Right ventricle myocardium inferior (tissue), 1 donor: Measurements from ENCODE around the gene LRRC8A. TPM values are rescaled to one million over a fixed set of nuclear protein-coding genes. Genes with fewer than 3 reads are reported as not detected.
"Not testable (repeated sequence)": the region's sequence is repeated elsewhere in the genome, so short reads cannot be mapped to it uniquely, and the experiment has no call there.

Experiments
- ATAC-seq: fragments of 200-7000 bp; cut with Tn5 transposase; one replicate; pipeline ENCODE4 v1.9.1; 2020; ENCODE audit warnings: mild to moderate bottlenecking, moderate library complexity
- DNase-seq: peaks from one replicate; pipeline ENCODE4 v3.0.0; 2021; ENCODE audit errors: missing footprints
- intact Hi-C: fragments of 100-400 bp; cut with DNase I; formaldehyde crosslinking; loops from one replicate; pipeline ENCODE4 v1.11.0; 2022
- total RNA-seq: library from RNA; stranded (reverse); fragmentation: NEBNext Ultra II Directional; extraction: Animal tissue kit (Norgen Biotek cat#: 25700); gene quantifications from one replicate; pipeline ENCODE4 v1.2.1, GENCODE V29; 2021
- donor health status: DM: no; HTN: yes; CAD: no; lungs with severe emphysema.

Gene LRRC8A
- total RNA-seq, 1 donor from 2014 or later = 23.9 TPM

DNA sequence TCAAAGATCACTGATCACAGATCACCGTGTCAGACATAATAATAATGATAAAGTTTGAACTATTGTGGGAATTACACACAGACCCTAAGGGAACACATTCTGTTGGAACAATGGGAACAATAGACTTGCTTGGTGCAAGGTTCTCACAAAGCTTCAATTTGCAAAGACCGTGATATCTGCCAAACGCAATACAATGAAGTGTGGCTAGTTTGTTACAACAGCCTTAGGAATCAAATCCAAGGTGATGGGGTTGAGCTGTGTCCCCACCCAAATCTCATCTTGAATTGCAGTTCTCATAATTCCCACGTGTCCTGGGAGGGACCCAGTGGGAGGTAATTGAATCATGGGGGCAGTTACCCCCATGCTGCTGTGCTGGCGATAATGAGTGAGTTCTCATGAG is 21.0 kb upstream of the LRRC8A start:
- DNase-seq (no peak), ATAC-seq (no peak)
- intact Hi-C loops = no loop called here

DNA sequence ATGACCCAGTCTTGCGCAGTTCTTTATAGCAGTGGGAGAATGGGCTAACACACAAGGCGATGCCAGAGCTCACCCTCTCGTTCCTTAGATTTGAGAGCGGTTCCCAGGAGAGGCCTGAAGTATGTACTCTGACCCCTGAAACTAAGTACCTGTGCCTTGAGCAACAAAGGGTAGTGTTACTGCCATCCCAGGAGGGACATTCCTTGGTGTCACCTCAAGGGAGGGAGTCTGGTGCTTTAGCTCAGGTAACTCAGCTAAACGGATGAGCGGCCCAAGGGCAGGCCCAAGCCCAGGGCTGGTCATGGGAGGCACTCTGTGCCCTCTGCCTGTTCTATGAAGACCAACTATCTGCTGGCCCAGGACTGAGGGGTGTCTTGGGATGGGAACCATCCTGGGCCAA is 20.4 kb upstream of the LRRC8A start:
- ATAC-seq (no peak), DNase-seq (no peak)
- intact Hi-C loops = no loop called here

DNA sequence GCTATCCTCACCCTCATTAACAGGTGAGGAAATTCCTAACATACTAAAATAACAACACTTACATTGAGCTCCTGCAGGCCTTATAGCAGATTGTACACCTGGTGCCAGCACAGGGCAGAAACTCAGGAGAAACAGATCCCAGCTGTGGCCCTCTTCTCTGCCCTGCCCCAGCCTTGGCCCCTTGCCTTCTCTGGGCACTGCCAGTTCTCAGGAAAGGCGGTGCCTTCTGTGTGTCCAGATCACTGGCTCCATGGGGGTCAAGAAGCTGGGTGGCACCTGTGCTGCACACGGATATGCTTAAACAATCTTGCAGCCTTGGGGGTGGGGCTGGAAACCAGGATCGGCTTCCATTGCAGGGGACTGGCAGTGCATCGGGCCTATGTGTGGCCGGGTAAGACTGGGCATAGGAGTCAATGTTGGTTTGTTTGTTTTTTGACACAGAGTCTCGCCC is 19.5 kb upstream of the LRRC8A start:
- intact Hi-C loops = loop anchor here (2.0 kb wide), 1 partner anchor 18 kb away; the partner anchor contains the start of gene KYAT1
- ATAC-seq (peak; percentile 49), DNase-seq (no peak)

DNA sequence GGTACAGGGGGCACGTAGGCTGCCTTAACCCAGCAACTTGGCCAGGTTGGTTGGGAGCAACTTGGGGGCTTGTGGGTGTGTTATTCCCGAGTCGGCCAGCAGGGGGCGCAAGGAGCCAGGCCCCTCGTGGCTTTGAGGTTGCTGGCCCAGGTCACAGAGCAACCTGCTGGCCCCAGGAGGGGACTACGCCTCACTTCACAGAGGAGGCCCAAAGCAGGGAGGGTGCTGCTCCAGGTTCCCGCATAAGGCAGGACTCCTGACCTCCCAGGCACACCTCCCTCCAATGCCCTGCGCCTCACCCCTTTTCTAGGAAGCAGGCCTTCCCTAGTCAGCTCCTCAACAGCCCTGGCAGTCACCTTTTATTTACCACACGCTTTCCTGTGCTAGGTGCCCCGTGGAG is 18.3 kb upstream of the LRRC8A start:
- DNase-seq (peak; percentile 88), ATAC-seq (peak; percentile 73)
- intact Hi-C loops = loop anchor here (1.0 to 2.0 kb wide), 2 partner anchors 17 to 65 kb away; partner anchors contain the start of gene KYAT1

DNA sequence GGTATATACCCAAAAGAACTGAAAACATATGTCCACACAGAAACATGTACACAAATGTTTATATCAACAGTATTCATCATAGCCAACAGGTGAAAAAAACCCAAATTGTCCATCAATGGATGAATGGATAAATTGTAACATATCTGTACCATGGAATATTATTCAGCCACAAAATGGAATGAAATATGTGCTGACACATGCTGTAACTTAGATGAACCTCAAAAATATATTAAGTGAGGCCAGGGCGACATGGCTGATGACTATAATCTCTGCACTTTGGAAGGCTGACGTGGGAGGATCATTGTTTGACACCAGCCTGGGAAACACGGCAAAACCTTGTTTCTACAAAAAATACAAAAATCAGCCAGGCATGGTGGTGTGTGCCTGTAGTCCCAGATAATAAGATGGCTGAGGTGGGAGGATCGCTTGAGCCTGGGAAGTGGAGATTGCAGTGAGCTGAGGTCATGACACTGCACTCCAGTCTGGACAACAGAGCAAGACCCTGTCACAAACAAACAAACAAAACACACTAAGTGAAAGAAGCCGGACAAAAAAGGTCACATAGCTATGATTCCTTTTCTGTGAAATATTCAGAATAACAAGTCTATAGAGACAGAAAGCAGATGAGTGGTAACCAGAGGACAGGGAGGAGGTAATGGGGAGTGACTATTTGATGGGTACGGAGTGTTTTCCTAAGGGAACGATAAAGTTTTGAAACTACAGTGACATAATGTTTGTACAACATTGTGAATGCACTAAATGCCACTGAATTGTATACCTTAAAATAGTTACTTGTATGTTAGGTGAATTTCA is 11.6 kb upstream of the LRRC8A start:
- DNase-seq (no peak), ATAC-seq (no peak)
- intact Hi-C loops = no loop called here

DNA sequence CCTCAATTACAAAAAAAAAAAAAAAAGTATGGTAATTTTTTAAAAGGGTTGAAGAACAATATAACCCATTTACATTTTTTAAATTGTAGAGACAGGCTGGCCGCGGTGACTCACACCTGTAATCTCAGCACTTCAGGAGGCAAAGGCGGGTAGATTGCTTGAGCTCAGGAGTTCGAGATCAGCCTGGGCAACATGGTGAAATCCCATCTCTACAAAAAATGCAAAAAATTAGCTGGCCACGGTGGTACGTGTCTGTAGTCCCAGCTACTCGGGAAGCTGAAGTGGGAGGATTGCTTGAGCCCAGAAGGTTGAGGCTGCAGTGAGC is 11.0 kb upstream of the LRRC8A start:
- ATAC-seq, intact Hi-C loops, DNase-seq: not testable (repeated sequence)

DNA sequence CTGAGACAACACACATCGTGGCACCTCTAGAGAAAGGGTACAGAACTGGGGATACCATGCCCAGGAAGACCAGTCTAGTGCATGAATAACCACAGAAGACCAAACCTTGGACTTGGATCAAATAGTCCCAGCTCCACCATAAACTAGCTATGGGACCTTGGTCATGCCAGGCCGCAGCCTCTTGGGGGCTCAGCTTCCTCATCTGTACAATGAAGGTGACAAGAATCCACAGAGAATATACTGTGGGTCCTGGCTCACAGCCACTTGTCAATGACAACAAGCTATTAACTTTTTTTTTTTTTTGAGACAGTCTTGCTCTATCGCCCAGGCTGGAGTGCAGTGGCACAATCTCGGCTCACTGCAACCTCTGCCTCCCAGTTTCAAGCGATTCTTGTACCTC is 4.1 kb upstream of the LRRC8A start:
- no peak for ATAC-seq
- no peak for DNase-seq
- intact Hi-C loops = no loop called here

DNA sequence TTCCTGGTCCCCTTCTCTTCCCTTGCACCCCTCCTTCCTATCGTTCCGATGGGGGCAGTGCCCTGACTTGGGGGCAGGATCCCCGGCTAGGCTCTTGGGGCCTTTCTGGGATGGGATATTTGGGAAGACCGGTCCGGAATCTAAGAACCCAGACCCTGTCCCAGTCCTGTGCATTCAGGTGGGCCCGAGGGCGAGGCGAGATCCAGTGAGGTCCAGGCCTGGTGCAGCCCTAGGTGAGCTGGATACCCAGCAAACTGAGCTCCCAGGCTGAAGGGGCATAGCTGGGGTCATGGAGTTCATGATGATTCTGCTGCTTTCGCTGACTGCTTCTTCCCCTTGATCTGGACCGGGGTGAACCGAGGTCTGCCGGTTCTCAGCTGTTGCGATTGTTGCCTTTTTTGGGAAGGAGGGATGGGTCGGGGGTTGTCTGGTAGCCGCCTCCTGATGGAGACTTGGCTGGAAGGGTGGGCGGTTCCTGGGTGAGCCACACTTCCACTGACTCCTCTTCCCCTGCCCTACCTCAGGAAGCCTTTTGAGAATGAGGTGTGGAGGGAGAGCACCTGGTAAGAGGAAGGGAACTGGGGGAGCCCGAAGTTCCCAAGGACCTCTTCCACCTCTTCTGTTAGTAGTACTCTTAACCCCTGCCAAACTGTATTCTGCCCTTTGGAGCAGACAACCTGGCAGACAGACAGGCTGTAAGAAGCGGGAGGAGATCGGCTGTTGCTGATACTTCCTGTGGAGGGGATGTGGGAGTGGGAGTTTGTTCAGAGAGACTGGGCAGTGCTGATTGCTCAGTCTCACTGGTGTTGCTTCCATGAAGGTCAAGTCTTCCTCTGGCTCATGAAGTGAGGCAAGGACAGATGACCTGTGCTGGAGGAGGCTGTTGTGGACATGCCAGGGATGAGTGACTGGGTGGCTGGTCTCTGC is 1.0 kb downstream of the LRRC8A start:
- no peak for ATAC-seq

DNA sequence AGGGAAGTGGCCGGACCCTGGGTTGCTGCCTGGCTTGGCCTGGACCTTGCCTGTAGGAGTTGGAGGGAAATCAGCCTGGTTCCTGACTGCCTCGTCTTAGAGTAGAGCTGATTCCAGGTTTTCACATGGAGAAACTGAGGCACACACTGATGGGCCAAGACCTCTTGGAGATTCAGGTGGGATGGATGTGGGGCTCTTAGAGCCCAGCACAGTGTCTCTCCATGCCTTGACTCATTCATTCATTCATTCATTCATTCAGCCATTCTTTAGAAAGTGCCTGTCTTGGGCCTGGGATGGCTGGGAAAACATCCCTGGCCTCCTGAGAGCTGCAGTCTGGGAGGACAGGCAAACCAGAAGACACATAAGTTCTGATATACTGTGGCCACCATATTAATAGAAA is 2.2 kb downstream of the LRRC8A start:
- DNase-seq (no peak), ATAC-seq (no peak)
- intact Hi-C loops = no loop called here

More for the DNA sequence above, 1.0 kb downstream of the LRRC8A start:
- intact Hi-C loops = loop anchor here (2.0 kb wide), 1 partner anchor 34 kb away; no protein-coding TSS in a partner anchor
- no peak for DNase-seq

DNA sequence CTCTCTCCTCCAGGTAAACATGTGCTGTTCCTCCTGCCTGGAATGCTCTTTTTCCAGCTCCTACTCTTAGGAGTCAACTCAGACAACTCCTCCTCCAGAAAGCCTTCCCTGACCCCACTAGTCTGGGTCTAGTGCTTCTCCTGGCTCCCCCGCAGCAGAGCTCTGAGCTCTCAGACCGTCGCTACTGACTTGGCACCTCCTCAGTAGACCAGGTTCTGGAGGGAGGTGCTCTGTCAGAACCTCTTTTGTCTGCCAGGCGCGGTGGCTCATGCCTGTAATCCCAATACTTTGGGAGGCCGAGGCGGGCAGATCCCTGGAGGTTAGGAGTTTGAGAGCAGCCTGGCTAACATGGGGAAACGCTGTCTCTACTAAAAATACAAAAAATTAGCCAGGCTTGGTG is 3.4 kb downstream of the LRRC8A start:
- ATAC-seq (no peak), DNase-seq (no peak)
- intact Hi-C loops = no loop called here

DNA sequence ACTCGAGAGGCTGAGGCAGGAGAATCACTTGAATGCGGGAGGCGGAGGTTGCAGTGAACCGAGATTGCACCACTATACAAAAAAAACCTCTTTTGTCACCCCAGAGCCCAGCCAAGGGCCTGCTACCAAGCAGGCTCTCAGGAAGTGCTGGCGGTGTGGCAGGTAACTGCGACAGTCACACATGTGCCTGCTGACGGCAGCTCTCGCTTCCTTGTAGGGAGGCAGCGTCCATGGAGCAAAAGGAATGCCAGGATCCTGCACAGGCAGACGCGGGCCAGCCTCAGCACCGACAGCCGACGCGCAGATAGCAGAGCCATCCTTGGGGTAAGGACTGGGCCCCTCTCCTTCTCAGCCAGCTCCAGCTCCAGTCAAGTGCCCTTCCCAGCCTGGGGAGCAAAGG is 3.9 kb downstream of the LRRC8A start:
- ATAC-seq (no peak), DNase-seq (no peak)
- intact Hi-C loops = no loop called here

DNA sequence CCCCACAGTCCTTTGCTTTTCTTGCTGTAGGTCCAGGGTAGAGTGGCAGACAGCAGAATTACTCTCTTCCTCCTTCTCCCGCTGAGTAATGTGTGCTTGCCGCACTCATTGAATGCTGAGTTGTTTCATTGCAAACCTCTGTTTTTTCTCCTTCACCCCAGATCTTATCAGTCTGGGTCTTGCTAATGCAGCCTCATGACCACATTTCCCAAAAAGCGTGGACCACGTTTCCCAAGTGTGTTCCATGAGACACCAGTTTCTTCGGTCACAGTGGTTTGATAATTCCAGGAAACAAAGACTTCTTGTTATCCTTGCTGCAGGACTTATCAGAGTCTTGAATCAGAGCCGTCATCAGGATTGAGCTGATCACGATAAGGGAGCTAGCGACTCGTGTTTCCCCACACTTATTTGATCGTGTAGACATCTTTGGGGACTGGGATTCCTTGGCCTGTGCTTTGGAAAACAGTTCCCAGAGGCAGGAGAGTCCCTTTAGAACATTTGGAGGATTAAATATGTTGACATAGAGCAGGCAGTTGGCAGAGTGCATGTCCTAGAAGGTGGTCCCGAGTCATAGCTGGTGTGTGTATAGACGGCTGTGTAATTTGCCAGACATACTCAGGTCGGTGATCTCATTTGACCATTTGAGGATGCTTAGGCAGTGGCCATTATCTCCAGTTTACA is 4.4 kb downstream of the LRRC8A start:
- DNase-seq = no peak
- no peak for ATAC-seq
- intact Hi-C loops = no loop called here

DNA sequence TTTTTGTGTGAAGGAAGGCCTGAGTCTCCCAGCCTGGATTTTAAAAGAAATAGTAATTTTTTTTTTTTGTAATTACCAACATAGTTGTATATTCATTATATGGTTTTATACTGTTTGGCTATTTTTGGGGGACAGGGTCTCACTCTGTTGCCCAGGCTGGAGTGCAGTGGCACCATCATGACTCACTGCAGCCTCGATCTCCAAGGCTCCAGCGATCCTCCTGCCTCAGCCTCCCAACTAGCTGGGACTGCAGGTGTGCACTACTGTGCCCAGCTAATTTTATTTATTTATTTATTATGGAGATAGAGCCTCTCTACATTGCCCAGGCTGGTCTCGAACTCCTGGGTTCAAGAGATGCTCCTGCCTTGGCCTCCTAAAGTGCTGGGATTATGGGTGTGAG is 5.1 kb downstream of the LRRC8A start:
- no peak for DNase-seq
- ATAC-seq = no peak
- intact Hi-C loops = no loop called here

DNA sequence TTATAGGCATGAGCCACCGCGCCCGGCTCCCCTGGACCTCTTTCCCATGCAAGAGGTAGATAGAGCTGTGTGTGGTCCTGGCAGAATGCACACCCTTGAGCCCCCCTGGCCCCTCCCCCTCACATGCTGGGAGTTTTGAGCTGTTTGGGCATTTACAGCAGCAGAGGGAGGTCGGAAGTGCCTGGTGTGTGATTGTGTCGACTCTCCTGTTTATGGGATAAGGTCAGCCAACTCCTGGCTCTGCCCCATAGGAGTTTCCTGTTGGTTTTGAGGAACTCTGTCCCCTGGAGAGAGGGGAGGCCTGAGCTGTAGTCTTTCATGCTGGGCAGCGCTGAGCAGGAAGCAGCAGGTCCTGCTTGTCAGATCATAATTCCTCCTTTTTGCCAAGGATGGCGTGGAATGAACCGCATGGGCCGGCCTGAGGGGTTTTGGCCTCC is 6.0 kb downstream of the LRRC8A start:
- ATAC-seq = no peak
- no peak for DNase-seq
- intact Hi-C loops = no loop called here

DNA sequence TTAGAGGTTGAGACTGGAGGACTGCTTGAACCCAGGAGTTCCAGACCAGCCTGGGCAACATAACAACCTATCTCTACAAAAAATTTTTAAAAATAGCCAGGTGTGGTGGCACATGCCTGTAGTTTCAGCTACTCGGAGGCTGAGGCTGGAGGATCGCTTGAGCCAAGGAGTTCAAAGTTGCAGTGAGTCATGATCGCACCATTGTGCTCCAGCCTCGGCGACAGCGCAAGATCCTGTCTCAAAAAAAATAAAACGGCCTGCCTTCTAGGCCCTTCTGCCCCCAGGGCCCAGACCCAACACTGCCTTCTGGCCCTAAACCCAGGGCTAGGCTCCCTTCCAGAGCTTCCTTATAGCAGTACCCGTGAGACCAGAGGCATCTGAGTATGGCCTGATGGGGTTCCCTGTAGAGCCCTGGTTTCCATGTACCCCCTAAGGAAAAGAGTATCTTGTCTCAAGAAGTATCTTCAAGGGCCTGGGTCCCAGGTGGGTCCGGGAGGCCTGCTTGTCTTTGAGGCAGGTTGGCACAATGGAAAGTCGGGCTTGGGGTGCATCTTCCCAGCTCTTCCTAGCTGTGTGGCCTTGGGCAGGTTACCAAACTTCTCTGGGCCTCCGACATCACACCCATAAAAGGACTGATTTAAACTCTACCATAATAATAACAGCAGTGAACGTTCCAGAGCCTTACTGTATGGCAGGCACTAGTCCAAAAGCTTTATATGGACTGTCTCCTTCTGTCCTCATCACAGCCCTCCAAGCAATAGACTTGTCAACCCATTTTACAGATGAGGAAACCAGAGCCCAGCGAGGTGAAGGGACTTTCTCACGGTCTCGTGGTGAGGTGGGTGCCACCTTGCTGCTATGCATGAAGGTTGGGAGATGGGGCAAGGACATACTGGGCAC is 9.6 kb downstream of the LRRC8A start:
- ATAC-seq (no peak), DNase-seq (no peak)

DNA sequence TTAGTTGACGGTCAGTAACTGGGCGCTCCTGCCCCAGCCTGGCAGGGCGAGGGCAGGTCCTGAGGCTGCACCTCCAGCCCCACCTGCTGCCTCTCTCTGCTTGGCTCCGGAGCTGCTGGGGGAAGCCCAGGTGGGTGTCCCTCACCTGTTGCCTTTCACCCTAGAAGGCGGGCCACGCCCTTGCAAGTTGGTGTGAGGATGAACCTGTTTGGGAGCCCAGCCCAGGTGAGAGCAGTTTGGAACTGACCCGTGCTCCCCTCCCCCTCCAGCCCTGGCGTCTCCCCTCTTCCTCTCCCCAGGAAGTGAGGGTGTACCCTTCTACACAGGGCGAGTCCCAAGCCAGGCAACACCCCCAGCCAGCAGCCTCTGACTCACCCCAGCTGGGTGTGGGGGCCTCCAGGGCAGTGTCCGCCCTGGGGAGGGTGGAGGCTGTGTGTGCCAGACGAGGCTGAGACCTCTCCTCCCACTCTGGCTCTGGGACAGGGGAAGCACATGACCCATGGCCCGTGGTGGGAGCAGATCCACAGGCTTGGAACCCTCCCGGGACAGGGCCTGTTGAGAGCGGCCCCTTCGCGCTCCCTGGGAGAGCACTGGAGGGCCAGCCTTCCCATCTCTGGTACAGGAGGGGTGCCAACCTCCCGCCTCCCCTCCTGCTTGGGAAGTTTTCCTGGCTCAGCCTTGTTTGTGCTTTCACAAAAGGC is 10.4 kb downstream of the LRRC8A start:
- ATAC-seq = peak; percentile 96
- peak; percentile 87 for DNase-seq
- intact Hi-C loops = no loop called here

More for the DNA sequence above, 9.6 kb downstream of the LRRC8A start:
- intact Hi-C loops = no loop called here

DNA sequence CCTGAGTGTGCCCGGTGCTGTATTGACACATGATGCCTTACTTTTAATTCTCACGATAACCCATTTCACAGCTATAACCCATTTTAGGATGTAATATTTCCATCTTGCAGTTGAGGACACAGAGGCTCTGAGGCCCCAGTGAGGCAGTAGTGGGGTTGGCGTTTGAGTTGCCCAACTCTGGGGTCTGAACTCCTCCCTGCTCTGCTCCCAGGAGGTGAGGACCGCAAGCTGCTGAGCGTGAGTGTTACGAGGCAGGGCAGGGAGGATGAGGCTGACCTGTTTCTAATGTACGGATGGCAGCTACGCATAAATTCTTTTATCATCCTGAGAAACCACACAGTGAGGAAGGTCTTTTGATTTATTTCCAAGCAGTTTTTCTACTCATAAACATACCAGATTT is 11.4 kb downstream of the LRRC8A start:
- ATAC-seq = no peak

DNA sequence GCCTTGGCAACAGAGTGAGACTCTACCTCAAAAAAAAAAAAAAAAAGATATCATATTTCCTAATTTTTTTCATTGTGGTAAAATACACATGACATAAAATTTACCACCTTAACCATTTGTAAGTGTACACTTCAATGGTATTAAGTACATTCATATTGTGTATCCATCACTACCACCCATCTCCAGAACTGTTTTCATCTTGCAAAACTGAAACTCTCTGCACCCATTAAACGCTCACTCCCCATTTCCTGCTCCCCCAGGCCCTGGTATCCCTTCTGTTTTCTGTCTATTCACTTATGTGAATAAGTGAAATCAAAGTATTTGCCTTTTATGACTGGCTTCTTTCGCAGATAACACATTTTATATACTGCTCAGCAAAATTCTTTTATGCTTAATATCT is 12.8 kb downstream of the LRRC8A start:
- no peak for ATAC-seq
- no peak for DNase-seq
- intact Hi-C loops = no loop called here

More for the DNA sequence above, 11.4 kb downstream of the LRRC8A start:
- DNase-seq = no peak
- intact Hi-C loops = no loop called here
